Germinal center (tissue), 1 donor: Measurements from ENCODE around the gene SLC25A27.
"Not testable (repeated sequence)": the region's sequence is repeated elsewhere in the genome, so short reads cannot be mapped to it uniquely, and the experiment has no call there.

Source experiments
- DNase-seq: peaks from one replicate; pipeline ENCODE4 v3.0.0; 2012; ENCODE audit warnings: mixed read lengths, low spot score

The SLC25A27 gene, protein sequence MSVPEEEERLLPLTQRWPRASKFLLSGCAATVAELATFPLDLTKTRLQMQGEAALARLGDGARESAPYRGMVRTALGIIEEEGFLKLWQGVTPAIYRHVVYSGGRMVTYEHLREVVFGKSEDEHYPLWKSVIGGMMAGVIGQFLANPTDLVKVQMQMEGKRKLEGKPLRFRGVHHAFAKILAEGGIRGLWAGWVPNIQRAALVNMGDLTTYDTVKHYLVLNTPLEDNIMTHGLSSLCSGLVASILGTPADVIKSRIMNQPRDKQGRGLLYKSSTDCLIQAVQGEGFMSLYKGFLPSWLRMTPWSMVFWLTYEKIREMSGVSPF

GRCh38 chr6:46652603-46653438 lies at the start of gene SLC25A27, which contains the start of gene CYP39A1:
Gene SLC25A27 (plus strand): TSS chr6:46652975. CDS start chr6:46653193, 218 bp downstream.
Gene CYP39A1 (minus strand): TSS chr6:46652818. CDS start chr6:46652582, 236 bp downstream.
- DNase-seq, result peak; percentile 92

GRCh38 chr6:46605091-46605797 lies 47.5 kb upstream of the SLC25A27 start:
- DNase-seq, result no peak

DNA sequence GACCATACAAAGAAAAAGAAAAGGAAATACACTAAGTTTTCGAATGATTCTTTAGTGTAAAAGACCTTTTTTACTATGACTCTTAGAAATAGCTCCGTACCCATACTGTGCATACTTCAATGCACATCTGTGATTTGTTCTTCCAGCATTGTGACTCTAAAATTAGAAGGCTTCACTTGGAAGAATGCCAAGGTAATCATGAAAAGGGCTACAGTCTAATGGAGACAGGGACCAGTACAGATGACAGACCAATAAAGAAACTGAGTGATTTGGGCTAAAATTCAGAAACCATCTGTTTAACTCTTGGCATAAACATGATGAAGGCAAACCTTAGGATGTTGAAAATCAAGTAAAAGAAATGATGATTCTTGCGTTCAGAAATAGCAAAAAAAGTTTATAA lies 46.4 kb upstream of the SLC25A27 start:
- no peak for DNase-seq

GRCh38 chr6:46610862-46611553 lies 41.8 kb upstream of the SLC25A27 start:
- no peak for DNase-seq

DNA sequence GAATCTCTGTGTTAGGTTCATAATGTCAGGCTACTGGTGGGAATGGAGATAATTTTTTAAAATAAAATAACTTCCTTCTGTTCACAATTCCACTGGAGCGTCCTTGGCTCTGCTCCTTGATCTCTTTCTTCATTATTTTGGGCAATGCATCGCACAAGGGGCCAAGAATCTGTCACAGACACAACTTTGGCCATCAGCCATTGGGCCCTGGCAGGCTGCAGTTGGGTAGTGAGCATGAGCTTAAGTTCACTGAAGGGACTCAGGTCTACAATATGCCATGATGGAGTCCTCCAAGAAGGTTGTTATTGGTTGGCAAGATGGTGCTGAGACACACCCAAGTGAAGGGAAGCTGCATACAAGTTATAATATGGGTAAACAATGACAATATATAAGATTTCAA lies 40.1 kb upstream of the SLC25A27 start:
- no peak for DNase-seq

GRCh38 chr6:46618726-46619125 lies 34.0 kb upstream of the SLC25A27 start:
- no peak for DNase-seq

DNA sequence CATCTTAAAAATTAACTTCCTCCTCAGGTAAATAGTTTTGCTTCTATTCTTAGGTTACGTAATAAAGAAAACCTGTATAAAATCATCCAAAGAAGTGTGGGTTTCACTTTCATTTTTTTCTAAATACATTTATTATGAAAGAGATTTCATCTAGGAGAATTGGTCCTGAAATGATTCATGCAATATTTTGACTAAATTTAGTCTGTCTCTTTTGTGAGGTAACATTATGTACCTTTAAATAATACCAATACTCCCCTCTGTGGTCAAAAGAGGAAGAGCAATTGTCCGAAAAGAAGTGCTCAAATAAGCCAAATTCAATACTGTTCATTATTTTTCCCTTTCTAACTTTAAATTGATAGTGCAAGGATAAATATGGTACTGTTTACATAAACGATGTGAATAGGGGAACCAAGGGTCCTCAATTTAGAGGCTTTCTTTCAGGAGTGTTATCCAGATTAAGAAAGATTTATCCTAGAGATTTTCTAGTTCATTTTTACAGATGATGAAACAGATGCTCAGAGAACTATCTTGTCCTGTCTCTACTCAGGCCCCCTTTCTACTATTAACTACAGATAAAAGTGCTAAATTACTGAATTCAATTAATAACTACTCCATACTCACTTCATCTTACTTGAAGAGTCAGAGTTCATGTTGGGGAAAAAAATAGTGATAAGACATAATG lies 26.4 kb upstream of the SLC25A27 start:
- DNase-seq, result no peak

GRCh38 chr6:46626976-46627375 lies 25.8 kb upstream of the SLC25A27 start:
- DNase-seq, result no peak

GRCh38 chr6:46628498-46628897 lies 24.3 kb upstream of the SLC25A27 start:
- no peak for DNase-seq

- no peak for DNase-seq
These were observed 23.8 kb upstream of the SLC25A27 start for GRCh38 chr6:46628976-46629375.

GRCh38 chr6:46629691-46630090 lies 23.1 kb upstream of the SLC25A27 start:
- DNase-seq, result no peak

- DNase-seq, result no peak
These were observed 20.7 kb upstream of the SLC25A27 start for GRCh38 chr6:46632053-46632452.

- DNase-seq, result no peak
These were observed 17.3 kb upstream of the SLC25A27 start for GRCh38 chr6:46635462-46635861.

DNA sequence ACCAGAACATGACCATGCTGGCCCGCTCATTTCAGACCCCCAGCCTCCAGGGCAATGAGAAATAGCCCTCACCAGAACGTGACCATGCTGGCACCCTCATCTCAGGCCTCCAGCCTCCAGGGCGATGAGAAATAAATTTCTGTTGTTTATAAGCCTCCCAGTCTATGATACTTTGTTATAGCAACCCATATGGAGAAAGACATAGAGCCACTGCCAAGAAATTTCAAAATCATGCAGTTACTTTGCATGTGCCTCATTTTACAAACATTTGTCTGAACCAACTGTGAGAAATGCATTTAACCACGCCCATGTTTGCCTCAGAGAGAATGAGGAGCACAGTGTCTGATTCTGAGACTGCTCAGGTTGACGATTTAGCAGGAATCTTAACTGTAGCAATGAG lies 15.6 kb upstream of the SLC25A27 start:
- DNase-seq, result no peak

- peak; percentile 8 for DNase-seq
These were observed 14.8 kb upstream of the SLC25A27 start for GRCh38 chr6:46637933-46638332.

DNA sequence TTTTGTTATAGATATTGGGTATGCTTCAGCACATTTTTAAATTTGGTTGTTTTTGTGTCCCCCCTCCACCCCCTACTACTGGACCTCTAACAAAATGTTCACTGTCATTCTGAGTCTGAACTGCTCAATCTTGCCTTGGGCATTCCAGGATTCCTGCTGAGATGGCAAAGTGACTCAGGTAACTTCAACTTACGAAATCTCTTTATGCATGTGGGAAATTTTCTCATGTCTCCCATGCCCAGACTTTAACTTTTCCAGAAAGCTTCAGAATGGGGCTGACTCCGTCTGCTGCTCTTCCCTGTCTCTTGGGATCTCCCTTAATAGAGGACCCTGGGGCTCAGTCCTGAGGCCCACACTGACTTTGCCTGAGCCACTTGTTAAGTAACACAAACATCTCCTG lies 14.1 kb upstream of the SLC25A27 start:
- no peak for DNase-seq

GRCh38 chr6:46642928-46643751 lies 9.6 kb upstream of the SLC25A27 start:
- no peak for DNase-seq

DNA sequence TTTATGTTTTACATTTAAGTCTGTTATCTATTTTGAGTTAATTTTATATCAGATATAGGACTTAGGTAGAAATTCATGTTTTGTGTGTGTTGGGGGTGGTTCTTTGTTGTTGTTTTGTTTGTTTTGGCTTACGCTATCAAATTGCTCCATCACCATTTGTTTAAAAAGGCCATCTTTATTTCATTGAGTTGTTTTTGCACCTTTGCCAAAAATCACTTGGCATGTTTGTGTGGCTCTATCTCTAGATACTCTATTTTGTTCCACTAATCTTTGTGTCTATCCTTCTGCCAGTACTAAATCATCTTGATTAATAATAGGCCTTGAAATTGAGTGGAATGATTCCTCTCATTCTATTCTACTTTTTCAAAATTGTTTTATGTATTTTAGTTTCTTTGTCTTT lies 7.5 kb upstream of the SLC25A27 start:
- DNase-seq, result no peak

DNA sequence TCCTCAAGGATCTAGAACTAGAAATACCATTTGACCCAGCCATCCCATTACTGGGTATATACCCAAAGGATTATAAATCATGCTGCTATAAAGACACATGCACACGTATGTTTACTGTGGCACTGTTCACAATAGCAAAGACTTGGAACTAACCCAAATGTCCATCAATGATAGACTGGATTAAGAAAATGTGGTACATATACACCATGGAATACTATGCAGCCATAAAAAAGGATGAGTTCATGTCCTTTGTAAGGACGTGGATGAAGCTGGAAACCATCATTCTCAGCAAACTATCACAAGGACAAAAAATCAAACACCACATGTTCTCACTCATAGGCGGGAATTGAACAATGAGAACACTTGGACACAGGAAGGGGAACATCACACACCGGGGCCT lies 4.7 kb upstream of the SLC25A27 start:
- not testable (repeated sequence) for DNase-seq

GRCh38 chr6:46648869-46649492 lies 3.8 kb upstream of the SLC25A27 start:
- no peak for DNase-seq
